Hepatocyte (in vitro differentiated cells): Measurements from ENCODE around the gene CYP11A1.

ENCODE experiments used
- EZH2 ChIP-seq: fragments of 200-600 bp; sonication (generic); IDR thresholded peaks from 2 replicates; pipeline ENCODE4 v1.6.1; 2016; ENCODE audit warnings: antibody characterized with exemption, mild to moderate bottlenecking, borderline replicate concordance
- EZH2phosphoT487 ChIP-seq: fragments of 200-600 bp; sonication (generic); IDR thresholded peaks from one replicate; pipeline ENCODE4 v1.6.1; 2018; ENCODE audit warnings: antibody characterized with exemption, mild to moderate bottlenecking, low read depth, moderate library complexity; ENCODE audit not compliant: unreplicated experiment, severe bottlenecking
- TF ChIP-seq, protein P1 (sequence below): fragments of 200-600 bp; sonication (generic); IDR thresholded peaks from 2 replicates; pipeline ENCODE4 v1.5.1; 2016; ENCODE audit warnings: antibody characterized with exemption, mild to moderate bottlenecking; ENCODE audit not compliant: poor library complexity

DNA sequence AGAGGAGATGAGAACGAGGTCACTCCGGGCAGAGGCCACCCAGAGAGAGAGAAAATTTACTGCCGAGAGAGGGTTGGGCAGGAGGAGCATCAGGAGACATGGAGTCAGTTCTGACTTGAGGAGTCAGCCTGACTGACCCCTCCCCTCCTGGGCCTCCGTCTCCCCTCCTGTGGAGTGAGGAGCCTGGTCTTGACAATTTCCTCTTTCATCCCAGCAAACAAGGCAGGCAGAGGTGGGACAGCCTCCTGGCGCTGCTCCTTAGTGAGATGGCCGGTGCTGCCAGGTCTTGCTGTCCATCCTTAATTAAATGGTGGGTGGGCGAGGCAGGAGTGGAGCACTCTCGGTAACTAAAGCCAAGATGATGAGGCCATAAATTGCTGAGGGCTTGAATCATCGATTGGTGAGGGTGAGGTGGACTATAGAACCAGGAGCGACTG, 60.6 kb downstream of the CYP11A1 start:
- TF ChIP-seq, protein P1, sequence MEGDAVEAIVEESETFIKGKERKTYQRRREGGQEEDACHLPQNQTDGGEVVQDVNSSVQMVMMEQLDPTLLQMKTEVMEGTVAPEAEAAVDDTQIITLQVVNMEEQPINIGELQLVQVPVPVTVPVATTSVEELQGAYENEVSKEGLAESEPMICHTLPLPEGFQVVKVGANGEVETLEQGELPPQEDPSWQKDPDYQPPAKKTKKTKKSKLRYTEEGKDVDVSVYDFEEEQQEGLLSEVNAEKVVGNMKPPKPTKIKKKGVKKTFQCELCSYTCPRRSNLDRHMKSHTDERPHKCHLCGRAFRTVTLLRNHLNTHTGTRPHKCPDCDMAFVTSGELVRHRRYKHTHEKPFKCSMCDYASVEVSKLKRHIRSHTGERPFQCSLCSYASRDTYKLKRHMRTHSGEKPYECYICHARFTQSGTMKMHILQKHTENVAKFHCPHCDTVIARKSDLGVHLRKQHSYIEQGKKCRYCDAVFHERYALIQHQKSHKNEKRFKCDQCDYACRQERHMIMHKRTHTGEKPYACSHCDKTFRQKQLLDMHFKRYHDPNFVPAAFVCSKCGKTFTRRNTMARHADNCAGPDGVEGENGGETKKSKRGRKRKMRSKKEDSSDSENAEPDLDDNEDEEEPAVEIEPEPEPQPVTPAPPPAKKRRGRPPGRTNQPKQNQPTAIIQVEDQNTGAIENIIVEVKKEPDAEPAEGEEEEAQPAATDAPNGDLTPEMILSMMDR, result no peak
- TF ChIP-seq EZH2 (no peak), EZH2phosphoT487 (no peak)
